ENCODE results near the gene PIP4K2A. TPM values are rescaled to one million over a fixed set of nuclear protein-coding genes. Genes with fewer than 3 reads are reported as not detected.

The PIP4K2A gene
- total and polyA plus RNA-seq, 2 donors (not counting 3 experiments of a cell fraction or from before 2014, with no cell fraction given) = 11.8 to 32.6 TPM

GRCh38 chr10:22733992-22734391 lies 19.6 kb upstream of the PIP4K2A start:
- Histone ChIP-seq H3K27me3 (ENCODE audit: control insufficient read depth in 2 of 2, insufficient read depth in 2 of 2, low read length in 2 of 2) (no peaks in the 10 kb centered on the region), H2AFZ (ENCODE audit: low read depth, low read length) (no peak overlapping the region), H3K4me1 (ENCODE audit: control insufficient read depth, extremely low read depth, insufficient read depth, low read length) (peaks cover 5% of the 10 kb centered on the region), H4K20me1 (replicated peaks; ENCODE audit: control insufficient read depth, extremely low read depth, insufficient read depth, low read length) (no peaks in the 10 kb centered on the region), H3K4me3 (replicated peaks in 1 of 3; ENCODE audit: insufficient read depth in 1 of 3, low read depth in 1 of 3, low read length in 3 of 3) (no peak overlapping the region), H3K9me1 (replicated peaks; ENCODE audit: control insufficient read depth, extremely low read depth, insufficient read depth, low read length) (no peaks in the 10 kb centered on the region), H3K79me2 (ENCODE audit: control insufficient read depth, insufficient read depth, low read length) (no peaks in the 10 kb centered on the region), H3K36me3 (ENCODE audit: control insufficient read depth in 2 of 2, extremely low read depth in 1 of 2, insufficient read depth in 2 of 2, low read length in 2 of 2) (no peaks in the 10 kb centered on the region), H3K27ac (ENCODE audit: insufficient read depth, low read depth, low read length) (no peak overlapping the region), H3K4me2 (ENCODE audit: insufficient read depth, low read length) (no peak overlapping the region), H3K9ac (replicated peaks; ENCODE audit: extremely low read depth, insufficient read depth, low read length) (no peak overlapping the region), H3K9me3 (replicated peaks; ENCODE audit: control insufficient read depth, insufficient read depth, low read length) (no peaks in the 10 kb centered on the region)
- DNase-seq (ENCODE audit: low read depth, low spot score) = no peak
- intact Hi-C loops (cut with micrococcal nuclease) (no loop called here), dilution Hi-C loops (cut with MboI; ENCODE audit: extremely low pct_ligation_motif_present, low sequenced_read_pairs) (no loop called here)
- ChIA-PET CTCF (no interaction called here), POLR2A (no interaction called here)
- no peak for FAIRE-seq
- TF ChIP-seq FOS (IDR thresholded peaks at IDR 0.05; ENCODE audit: borderline replicate concordance, insufficient read depth, low read length) (no peak), CTCF (IDR thresholded peaks at IDR 0.05; ENCODE audit: extremely low read depth in 1 of 2, insufficient read depth in 1 of 2, low read depth in 1 of 2, low read length in 2 of 2) (no peak), MYC (IDR thresholded peaks at IDR 0.05; ENCODE audit: low read depth, low read length) (no peak)
- BruUV-seq (replicated peaks) = no TSS peak

GRCh38 chr10:22727663-22728062 lies 13.3 kb upstream of the PIP4K2A start:
- H3K4me2 ChIP-seq (ENCODE audit: insufficient read depth, low read length) = no peak overlapping the region
- peaks cover 9 to 25% of the 10 kb centered on the region in 2 experiments for H3K27me3 ChIP-seq (ENCODE audit: control insufficient read depth in 2 of 2, insufficient read depth in 2 of 2, low read length in 2 of 2)
- no peaks in the 10 kb centered on the region for H4K20me1 ChIP-seq (replicated peaks; ENCODE audit: control insufficient read depth, extremely low read depth, insufficient read depth, low read length)
- FAIRE-seq (no peak), DNase-seq (ENCODE audit: low read depth, low spot score) (no peak)
- no peak overlapping the region for H3K9ac ChIP-seq (replicated peaks; ENCODE audit: extremely low read depth, insufficient read depth, low read length)
- H3K27ac ChIP-seq (ENCODE audit: insufficient read depth, low read depth, low read length) = no peak overlapping the region
- BruUV-seq (replicated peaks) = no TSS peak
- no peaks in the 10 kb centered on the region for H3K4me1 ChIP-seq (ENCODE audit: control insufficient read depth, extremely low read depth, insufficient read depth, low read length)
- dilution Hi-C loops (cut with MboI; ENCODE audit: extremely low pct_ligation_motif_present, low sequenced_read_pairs) = no loop called here
- H2AFZ ChIP-seq (ENCODE audit: low read depth, low read length) = no peak overlapping the region
- H3K36me3 ChIP-seq (ENCODE audit: control insufficient read depth in 2 of 2, extremely low read depth in 1 of 2, insufficient read depth in 2 of 2, low read length in 2 of 2) = no peaks in the 10 kb centered on the region
- TF ChIP-seq MAX (IDR thresholded peaks at IDR 0.05; ENCODE audit: insufficient read depth, insufficient read length) (no peak), POLR2AphosphoS5 (IDR thresholded peaks at IDR 0.05; ENCODE audit: insufficient read depth, low read depth, low read length) (no peak), FOS (IDR thresholded peaks at IDR 0.05; ENCODE audit: borderline replicate concordance, insufficient read depth, low read length) (no peak), JUN (IDR thresholded peaks at IDR 0.05; ENCODE audit: borderline replicate concordance, insufficient read depth, insufficient read length, low read depth) (no peak), CTCF (IDR thresholded peaks at IDR 0.05; ENCODE audit: extremely low read depth in 1 of 2, insufficient read depth in 1 of 2, low read depth in 1 of 2, low read length in 2 of 2) (no peak), EZH2 (IDR thresholded peaks at IDR 0.05; ENCODE audit: borderline replicate concordance, low read depth, low read length, severe bottlenecking) (no peak), MYC (IDR thresholded peaks at IDR 0.05; ENCODE audit: low read depth, low read length) (no peak), POLR2A (IDR thresholded peaks at IDR 0.05; ENCODE audit: low read depth, low read length) (no peak), GATA2 (IDR thresholded peaks at IDR 0.05; ENCODE audit: insufficient read depth, insufficient read length, low read depth, low read length) (no peak)
- H3K79me2 ChIP-seq (ENCODE audit: control insufficient read depth, insufficient read depth, low read length) = no peaks in the 10 kb centered on the region
- ChIA-PET POLR2A (no interaction called here), CTCF (interaction anchor here (0.6 to 1.6 kb wide), 3 partner anchors 15 to 176 kb away, joined by 3 read pairs; no protein-coding TSS in a partner anchor)
- H3K9me3 ChIP-seq (replicated peaks; ENCODE audit: control insufficient read depth, insufficient read depth, low read length) = no peaks in the 10 kb centered on the region
- intact Hi-C loops (cut with micrococcal nuclease) = no loop called here
- H3K4me3 ChIP-seq (replicated peaks in 1 of 3; ENCODE audit: insufficient read depth in 1 of 3, low read depth in 1 of 3, low read length in 3 of 3) = no peak overlapping the region
- H3K9me1 ChIP-seq (replicated peaks; ENCODE audit: control insufficient read depth, extremely low read depth, insufficient read depth, low read length) = no peaks in the 10 kb centered on the region
